ENCODE measurements around the gene GET4.
A peak's percentile ranks its signal among the peaks of the same experiment; 100 is the strongest.

Gene GET4, protein sequence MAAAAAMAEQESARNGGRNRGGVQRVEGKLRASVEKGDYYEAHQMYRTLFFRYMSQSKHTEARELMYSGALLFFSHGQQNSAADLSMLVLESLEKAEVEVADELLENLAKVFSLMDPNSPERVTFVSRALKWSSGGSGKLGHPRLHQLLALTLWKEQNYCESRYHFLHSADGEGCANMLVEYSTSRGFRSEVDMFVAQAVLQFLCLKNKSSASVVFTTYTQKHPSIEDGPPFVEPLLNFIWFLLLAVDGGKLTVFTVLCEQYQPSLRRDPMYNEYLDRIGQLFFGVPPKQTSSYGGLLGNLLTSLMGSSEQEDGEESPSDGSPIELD

DNA sequence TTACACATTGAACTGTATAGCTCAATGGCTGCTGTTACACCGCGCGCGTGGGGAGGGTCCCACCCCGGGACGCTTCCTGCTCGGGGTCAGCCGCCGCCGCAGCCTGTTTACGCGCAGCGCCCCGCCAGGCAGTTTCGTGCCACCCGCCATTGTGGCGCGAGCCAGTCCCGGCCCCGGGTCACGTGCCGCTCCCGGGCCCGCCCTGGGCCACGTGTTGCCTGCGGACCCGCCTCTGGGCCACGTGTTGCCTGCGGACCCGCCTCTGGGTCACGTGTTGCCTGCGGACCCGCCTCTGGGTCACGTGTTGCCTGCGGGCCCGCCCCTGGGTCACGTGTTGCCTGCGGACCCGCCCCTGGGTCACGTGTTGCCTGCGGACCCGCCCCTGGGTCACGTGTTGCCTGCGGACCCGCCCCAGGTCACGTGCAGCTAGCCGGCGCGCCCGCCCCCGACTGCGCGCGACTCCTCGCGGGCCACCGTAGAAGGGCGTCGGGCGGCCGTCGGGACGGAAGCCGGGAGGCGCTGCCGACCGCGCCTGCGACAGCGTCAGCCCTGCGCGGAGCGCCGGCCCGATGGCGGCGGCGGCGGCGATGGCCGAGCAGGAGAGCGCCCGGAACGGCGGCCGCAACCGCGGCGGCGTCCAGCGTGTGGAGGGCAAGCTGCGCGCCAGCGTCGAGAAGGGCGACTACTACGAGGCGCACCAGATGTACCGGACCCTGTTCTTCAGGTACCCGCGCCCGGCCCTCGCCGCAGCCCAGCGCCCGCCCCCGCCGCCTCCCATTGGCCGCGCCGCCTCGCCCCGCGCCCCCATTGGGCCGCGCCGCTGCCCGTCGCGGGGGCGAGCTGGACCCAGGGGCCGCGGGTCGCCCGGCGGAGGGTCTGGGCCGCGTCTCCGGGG, at the start of gene GET4:
GET4 (plus strand) TSS at position 478 of the 895 bp plus-strand sequence; CDS start at position 570, 92 bp downstream.
- DNase-seq, result peak; percentile 99

DNA sequence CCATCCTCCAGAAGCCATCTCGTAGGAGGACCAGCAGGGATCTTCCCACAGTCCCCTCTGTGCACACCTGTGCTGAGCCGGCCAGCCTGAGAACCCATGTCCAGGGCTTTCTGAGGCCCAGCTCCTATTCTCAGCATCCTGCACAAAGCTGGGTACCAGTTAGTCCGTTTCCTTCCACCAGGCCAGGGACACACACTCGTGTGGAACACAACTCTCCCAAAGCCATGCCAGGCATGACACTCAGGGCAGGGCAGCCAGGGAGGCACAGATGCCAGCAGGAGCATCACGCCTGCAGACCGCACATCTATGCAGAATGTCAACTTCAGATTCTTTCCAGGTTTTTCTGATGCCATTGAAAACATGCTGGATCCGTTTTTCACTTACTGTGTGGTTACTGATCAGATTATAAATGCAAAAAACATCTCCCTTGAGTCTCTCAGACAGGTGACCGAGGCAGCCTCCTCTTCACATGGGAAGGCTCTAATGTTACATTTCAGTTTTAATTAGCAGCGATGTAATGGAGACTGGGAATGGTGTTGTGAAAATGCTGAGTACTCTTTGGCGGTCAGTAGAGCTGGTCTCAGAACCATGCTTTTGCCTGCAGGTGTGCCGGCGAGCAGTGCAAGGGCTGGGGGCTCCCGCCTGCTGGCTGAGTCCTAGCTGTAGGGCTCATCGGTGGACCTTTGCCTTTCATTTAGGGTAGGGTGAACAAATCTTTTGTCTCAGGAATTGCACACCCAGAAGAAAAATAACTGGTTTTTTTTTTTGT, 47.4 kb upstream of the GET4 start:
- DNase-seq, result no peak

DNA sequence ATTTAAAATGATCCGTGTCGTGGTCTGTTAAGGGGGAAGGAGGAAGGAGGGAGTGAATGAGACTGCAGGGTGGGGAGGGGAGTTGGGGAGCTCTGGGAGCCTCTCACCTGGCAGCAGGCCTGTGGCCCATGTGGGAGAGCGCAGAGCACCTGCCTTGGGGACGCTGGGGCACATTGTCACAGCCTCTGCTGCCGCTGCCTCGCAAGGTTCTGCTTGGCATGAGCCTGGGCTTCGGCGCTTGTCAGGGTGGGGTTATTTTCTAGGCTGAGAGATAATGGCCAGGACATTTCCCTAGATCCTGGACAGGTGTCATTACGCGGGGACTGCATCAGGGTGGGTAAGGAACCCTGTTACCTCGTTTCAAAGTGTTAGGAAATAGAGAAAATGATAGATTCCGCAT, 46.3 kb upstream of the GET4 start:
- DNase-seq, result no peak

DNA sequence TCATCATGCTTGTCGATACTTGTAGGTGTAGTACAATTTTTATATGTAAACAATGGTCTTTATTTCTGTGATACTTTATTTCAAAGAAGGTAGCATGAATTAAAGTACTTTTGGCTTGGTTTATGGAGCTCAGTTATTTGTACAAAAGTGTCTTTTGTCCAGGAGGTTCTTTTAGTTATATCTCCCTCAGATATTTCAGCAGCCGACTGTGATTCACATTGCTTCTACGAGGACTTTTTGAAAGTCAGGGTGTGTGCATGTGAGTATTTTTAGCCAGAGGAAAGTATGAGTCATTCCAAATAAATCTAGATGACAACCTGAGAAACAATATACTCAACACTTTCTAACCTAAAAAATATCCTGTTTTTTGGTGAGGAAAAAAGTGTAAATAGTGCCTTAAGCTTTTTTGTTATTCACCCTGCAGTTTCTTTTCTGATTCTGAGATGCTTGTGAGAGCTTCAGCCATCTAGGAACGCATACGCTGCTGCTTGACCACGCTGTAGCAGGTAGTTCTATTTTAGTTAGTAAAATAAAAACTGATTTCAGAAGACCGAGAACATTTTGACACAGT, 44.7 kb upstream of the GET4 start:
- DNase-seq, result peak; percentile 85

DNA sequence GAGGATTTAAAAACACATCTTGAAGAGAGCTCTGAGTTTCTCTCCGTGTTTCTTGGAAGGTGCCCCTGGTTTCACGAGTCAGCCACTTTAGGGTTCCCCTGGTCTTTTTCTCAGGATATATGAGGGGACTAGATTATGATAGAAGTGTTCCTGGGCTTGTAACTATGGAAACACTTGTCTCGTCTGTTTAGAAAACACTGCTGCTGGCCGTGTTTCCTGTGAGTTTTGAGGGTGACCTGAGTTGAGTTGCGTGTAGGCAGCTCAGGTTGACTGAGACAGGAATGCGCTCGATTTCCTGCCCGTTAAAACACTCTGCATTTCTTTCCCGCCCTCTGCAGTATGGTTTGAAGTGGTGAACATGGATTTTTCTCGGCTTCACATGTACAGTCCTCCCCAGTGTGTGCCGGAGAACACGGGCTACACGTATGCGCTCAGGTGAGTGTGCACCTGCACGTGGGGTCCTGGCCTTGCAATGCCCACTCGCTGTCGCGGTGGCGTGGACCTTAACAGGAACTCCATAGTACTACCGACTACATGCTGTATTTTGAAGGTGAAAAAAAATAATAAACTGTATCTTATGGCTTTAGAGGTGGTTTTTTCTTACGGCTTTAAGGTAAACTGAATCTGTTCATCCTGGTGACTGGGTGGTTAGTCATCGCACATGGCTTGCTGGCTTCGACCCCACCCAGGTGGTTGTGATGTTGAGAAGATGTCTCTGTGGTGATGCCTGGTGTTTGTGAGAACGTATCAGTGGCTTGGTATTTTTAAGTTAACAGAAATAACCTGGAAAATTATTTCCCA, 44.0 kb upstream of the GET4 start, which contains the start of gene SUN1:
SUN1 (plus strand) TSS at position 310 of the 801 bp plus-strand sequence; CDS start at position 359, 49 bp downstream.
- peak; percentile 72 for DNase-seq

DNA sequence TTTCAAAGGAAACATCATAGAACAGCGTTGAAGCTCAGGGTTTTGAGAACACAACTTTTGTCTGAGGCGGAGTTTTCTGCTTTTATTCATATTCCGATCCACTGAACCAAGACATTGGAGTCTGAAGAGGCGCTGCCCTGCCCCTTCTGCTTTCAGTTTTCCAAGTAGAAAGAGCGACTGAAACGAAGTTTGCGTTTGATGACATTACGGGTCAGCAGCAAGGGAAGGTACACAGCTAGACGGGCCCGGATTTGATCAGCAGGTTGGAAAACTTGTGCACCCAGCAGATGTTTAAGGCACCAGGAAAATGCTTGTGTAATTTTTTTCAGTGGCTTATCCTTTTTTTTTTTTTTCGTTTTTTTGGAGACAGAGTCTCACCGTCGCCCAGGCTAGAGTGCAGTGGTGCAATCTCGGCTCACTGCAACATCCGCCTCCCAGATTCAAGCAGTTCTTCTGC, 43.4 kb upstream of the GET4 start:
- DNase-seq, result no peak

DNA sequence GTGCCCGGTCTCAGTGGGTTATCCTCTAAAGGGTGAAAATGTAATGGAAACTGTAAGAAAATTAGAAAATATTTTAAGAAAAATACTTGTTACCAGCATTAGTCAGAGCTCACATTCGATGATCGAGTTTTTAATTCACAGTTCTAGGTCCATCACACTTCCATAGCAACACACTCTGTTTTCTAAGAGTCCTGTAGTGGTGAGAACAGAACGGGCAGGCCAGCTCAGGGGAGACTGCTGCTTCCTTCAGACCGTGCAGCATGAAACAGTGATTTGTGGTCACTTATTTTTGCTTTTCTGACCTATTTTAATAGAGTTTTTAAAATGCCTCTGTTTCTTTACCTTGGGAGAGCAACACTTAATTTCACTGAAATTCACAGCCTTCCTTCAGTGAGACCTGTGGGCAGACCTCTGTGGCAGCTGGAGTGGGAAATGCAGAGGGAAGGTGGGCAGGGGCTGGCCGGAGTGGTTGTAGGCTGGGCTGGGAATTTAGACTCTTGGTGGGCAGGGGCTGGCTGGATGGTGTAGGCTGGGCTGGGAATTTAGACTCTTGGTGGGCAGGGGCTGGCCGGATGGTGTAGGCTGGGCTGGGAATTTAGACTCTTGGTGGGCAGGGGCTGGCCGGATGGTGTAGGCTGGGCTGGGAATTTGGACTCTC, 42.6 kb upstream of the GET4 start:
- DNase-seq, result no peak

DNA sequence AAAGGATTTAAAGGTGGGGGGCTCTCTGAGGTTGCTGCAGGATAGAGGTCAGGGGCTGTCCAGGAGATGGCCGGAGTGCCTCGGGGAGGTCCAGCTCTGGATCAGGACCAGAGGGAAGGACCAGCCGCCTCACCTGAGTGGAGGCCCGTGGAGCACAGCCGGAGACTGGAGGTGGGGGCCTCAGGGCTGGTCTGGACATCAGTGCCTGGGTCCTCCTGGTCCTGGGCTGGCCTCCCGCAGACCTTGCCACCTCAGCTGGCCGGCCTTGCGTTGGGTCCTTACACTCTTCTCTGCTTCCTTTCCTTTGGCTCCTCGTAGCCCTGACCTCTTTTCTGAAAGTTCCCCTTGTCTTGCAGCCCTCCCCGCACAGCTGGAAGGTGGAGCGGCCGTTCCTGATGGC, 42.1 kb upstream of the GET4 start:
- DNase-seq, result no peak

DNA sequence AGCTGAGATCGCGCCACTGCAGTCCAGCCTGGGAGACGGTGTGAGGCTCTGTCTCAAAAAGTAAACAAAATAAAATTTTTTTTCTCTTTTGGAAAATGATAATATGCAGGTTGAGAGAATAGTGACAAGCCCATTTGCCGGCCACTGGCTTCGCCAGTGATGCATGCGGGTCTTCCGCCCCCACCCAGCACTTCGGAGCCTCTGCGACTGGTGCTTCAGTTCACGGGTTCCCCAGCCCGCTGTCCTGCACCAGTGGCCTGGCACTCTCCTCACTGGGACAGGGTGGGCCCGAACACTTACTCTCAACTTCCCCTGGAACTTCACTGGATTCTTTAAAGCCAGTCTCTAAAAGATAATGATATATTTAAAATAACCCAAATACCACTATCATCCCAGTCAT, 41.3 kb upstream of the GET4 start:
- no peak for DNase-seq

DNA sequence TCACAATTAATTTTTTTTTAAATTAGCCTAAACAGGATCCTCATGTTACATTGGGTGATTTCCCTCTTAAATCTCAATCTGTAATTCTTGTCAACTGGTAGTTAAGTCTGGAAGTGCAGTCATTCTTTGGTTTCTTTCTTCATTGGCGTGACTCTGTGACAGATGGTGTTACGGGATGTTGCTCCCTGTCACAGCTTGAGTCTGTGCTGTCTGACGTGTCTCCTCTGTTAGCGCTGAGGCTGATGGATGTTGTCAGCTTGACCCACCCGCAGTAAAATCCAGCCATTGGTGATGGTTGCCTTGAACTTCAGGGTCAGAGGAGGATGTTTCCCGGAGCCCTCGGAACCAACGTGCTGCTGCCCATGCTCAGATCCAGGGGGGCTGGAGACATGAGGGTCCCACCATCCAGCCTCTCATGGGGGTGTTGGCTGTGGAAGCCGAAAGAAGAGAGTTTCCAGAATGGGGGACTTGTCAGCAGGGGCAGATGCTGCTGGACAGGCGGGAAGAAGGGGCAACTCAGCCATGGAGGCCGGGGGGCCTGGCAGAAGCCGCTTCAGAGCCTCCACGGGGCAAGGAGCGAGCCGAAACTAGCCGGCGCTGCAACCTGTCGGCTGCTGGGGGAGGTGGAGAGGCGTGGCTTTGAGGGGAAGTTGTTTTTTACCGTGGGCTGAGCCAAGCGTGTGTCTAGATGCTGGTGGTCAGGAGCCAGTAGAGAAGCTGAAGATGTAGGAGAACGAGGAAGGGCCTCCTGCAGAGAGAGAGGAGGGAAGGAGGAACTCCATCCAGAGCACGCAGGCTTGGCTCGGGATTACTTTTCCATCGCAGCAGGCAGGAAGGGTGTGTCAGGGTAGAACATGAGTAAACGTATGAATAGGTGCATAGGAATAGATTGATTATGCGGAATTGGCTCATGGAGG, 40.6 kb upstream of the GET4 start:
- no peak for DNase-seq

DNA sequence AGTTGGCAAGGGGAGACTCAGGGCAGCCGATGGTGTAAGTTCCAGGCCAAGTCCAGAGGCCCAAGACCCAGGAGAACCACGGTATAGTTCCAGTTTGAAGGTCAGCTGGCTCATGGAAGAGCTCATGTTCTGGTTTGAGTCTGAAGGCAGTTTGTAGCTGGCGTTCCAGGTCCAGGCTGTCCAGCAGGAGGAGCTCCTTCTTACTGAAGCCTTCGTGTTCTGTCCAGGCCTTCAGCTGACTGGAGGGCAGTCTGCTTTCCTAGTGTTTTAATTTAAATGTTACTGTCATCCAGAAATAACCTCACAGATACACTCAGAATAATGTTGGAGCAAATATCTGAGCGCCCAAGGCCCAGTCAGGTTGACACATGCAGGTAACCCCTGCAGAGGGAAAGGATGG, 39.9 kb upstream of the GET4 start:
- no peak for DNase-seq

DNA sequence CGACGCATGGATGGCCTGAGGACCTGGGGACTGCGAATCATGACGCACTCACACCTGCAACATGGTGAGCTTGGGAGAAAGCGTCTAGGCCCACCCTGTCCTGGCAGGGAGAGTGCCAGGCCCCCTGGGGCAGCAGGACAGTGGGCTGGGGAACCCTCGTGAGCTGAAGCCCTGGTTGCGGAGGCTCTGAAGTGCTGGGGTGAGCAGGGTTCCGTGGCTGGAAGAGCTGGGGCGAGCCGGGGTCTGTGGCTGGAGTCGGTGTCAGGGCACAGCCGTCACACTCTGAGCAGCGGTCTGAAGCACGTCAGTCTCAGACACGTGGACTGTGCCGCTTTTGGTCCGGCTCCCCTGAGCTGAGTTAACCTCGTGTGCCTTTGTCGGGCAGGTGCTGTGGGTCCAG, 39.4 kb upstream of the GET4 start:
- no peak for DNase-seq

DNA sequence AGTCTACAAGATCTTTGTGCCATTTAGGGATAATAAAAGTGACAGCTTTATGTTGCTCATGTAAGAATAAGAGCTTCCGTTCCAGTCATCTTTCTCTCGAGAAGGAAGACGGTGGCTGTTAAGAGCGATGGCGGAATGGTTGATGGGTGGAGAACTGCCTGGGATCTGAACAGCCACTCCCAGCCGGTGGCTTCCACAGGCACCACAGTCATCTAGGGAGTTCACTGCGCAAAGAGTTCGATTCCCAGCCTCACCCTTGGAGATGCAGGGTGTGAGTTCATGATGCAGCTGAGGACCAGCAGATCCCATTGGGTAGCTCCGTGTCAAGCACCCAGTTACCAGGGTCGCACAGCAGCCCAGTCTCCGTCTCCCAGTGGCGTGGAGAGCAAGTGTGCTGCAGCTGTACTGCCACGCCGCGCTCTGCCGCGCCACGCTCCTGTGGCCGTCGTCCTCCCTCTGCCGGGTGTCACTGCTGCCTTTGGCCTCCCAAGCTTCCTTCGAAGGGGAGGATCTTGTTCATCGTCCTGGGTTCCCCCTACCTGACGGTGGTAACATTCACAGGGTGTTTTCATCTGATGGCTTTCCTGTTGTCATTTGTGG, 36.3 kb upstream of the GET4 start:
- no peak for DNase-seq

DNA sequence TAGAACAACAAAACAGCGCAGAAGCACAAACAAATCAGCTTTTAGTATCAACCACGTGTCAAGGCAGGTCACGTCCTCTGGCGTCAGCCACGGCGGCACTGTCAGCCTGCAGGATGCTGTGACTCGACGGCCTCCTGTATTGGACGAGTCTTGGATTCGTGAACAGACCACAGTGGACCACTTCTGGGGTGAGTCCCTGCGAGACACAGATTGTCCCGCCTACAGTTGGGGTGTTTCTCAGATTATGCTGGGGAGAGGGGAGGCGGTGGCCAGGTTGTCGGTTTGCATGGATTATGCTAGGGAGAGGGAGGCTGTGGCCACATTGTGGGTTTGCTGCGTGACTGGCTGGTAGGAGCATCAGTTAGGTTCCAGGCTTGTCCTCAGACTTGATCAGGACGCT, 34.4 kb upstream of the GET4 start:
- DNase-seq, result no peak

DNA sequence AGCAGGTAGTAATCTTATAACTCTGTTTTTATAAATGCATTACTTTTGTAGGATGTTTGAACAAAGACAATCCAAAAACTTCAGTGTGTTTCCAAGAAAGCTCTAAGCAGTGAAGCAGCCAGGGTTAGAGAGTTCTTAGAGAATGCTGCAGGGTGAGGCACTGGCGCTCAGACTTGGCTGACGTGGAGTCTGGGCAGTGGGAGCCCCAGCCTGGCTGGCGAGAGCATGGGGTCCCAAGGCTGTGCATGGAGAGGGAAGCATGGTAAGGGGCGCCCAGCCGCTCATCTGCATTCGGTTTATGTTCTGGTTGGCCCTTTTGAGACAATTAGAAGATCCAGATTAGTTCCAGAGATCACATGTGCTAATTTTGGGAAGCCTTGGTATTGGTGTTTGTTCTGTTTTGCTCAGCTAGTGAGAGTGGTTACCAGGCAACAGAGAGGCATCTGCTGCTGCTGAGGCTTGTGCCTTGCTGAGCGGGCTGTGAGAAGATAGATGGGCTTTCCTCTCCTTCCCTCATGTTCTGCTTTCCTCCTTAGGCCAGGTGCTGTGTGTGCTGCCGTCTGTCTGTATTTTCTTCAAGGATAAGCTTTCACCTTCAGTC, 33.8 kb upstream of the GET4 start:
- no peak for DNase-seq

DNA sequence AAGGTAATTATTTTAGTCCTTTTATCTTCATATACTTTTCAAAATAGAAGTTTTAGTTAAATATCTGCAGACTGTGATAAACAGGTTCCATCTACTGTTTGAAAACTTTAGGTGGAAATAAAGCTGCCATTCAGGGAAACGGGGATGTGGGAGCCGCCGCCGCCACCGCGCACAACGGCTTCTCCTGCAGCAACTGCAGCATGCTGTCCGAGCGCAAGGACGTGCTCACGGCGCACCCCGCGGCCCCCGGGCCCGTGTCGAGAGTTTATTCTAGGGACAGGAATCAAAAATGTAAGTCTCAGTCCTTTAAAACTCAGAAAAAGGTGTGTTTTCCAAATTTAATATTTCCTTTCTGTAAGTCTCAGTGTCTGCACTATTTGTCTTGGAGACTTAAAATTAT, 33.1 kb upstream of the GET4 start:
- DNase-seq, result no peak

DNA sequence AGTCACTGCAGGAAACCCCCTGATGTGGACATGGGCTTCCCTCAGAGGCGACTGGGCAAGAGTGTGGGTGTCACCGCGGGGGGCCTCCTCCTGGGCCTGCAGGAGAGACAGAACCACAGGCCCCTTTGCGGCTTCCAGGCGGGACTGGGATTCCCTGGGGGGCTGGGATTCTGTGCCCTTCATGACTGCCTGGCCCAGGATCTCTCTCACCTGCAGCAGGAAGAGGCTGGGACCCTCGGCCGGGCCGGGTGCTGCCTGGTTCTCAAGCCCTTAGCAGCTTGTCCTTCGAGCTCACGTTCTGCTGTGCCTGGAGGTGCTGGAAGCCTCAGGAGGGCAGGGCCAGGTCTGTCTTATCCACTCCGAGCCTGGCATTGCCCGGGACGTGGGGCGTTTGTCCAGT, 32.3 kb upstream of the GET4 start:
- no peak for DNase-seq

DNA sequence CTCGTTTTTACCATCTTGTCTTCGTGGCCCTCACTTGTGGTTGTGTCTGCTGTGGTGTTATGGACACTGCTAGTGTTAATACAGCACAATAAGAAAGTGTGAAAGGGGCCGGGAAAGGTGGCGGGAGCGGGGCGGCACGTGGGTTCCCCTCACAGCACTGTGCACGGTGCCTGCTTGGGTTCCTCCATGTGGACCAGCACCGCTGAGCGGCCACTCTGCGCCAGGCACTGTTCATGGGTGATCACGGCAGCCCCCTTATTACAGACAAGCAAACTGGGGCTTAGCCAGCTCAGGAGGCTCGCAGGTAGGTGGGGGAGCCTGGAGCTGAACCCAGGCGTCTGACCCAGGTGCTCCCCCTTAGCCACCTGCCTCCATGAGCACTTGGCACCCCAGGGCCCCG, 31.8 kb upstream of the GET4 start:
- no peak for DNase-seq

DNA sequence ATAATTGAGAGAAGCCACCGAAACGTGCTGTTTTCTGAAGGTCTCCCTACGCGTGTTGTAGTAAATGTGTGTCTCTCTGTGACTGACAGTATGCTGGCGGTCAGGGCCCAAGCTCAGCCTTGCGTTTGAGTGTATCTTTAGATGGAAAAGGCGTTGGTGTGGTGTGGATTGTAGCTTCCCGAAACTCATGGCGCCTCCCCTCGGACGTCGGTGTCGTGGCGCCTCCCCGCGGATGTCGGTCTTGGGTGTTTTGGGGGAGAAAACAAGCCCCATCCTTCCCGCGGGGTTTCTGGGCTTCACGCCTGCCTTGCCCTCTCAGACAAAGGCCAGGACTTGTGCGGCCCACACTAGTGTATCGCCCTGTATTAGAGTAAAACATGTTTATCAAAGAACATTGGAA, 31.3 kb upstream of the GET4 start:
- DNase-seq, result no peak

All from activated CD4-positive, alpha-beta T cell treated with anti-CD3 and anti-CD28 coated beads, Interleukin-2, amount 50 U/mL, for 16 hours (primary cell).